Gastrocnemius medialis (tissue), 4 donors: ENCODE measurements around the gene PLEKHG3.

Source experiments
- POLR2A ChIP-seq, 2 donors: fragments of 450-650 bp; IDR thresholded peaks; one replicate each; pipeline ENCODE4 v1.6.1; 2017; ENCODE audit warnings: antibody characterized with exemption in 2 of 2, mild to moderate bottlenecking in 2 of 2, moderate library complexity in 2 of 2
- TF ChIP-seq, protein P1 (sequence below), 5 experiments: fragments of 450-650 bp in 3 of 5; fragments of 200-600 bp in 2 of 5; sonication (generic) in 2 of 5; IDR thresholded peaks in 4 of 5; conservative IDR thresholded peaks in 1 of 5; 1 replicate in 4 of 5; 2 replicates in 1 of 5; pipeline ENCODE4 v1.5.1; 2016 to 2019; ENCODE audit warnings: antibody characterized with exemption in 5 of 5, mild to moderate bottlenecking in 3 of 5, moderate library complexity in 3 of 5

DNA sequence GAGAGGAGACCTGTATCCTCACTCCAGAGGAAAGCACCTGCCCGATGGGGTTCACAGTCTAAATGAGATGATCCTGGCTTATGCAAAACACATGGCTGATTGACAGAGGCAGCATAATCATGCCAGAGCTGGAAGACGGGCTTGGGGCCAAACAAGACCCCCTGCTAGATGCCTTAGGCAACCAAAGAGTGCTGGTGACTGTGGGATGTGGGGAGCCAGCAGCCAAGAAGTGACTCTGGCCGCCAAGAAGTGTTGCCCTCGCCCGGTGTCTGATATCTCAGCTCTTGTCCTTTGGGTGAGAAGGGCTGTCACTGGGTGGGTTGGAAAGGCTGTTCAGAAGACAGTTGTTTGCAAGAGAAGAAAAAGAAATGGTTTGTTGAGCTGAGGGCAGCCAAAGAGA, 56.7 kb downstream of the PLEKHG3 start:
- TF ChIP-seq, protein P1, sequence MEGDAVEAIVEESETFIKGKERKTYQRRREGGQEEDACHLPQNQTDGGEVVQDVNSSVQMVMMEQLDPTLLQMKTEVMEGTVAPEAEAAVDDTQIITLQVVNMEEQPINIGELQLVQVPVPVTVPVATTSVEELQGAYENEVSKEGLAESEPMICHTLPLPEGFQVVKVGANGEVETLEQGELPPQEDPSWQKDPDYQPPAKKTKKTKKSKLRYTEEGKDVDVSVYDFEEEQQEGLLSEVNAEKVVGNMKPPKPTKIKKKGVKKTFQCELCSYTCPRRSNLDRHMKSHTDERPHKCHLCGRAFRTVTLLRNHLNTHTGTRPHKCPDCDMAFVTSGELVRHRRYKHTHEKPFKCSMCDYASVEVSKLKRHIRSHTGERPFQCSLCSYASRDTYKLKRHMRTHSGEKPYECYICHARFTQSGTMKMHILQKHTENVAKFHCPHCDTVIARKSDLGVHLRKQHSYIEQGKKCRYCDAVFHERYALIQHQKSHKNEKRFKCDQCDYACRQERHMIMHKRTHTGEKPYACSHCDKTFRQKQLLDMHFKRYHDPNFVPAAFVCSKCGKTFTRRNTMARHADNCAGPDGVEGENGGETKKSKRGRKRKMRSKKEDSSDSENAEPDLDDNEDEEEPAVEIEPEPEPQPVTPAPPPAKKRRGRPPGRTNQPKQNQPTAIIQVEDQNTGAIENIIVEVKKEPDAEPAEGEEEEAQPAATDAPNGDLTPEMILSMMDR (IDR thresholded peaks at IDR 0.05 in 4 of 5, conservative IDR thresholded peaks at IDR 0.05 in 1 of 5) = no peak
- TF ChIP-seq POLR2A (IDR thresholded peaks at IDR 0.05) = no peak
